Fibroblast of skin of abdomen (primary cell): ENCODE results near the gene PLEKHM1.

Experiments used
- DNase-seq: peaks from one replicate; pipeline ENCODE4 v3.0.0-alpha.2; 2013

PLEKHM1 gene

DNA sequence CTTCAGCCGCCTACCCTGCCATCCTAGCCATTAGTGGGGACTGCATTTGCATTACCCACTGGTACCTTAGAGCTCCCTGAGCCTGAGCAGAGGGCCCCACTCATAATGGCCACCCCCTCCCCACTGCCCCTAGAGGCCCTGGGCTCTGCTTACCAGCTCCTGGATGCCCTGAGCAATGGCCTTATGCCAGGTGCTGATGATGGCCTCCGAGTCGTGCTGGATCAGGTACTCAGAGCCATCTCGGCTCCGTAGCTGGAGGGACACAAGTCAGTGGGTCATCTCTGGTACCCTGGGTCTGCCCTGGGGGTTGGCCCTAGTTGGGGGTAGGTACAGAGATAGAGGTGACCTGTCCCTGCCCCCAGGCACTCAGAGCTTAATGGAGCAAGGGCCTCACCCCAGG is 92.7 kb downstream of the PLEKHM1 start:
- no peak for DNase-seq

DNA sequence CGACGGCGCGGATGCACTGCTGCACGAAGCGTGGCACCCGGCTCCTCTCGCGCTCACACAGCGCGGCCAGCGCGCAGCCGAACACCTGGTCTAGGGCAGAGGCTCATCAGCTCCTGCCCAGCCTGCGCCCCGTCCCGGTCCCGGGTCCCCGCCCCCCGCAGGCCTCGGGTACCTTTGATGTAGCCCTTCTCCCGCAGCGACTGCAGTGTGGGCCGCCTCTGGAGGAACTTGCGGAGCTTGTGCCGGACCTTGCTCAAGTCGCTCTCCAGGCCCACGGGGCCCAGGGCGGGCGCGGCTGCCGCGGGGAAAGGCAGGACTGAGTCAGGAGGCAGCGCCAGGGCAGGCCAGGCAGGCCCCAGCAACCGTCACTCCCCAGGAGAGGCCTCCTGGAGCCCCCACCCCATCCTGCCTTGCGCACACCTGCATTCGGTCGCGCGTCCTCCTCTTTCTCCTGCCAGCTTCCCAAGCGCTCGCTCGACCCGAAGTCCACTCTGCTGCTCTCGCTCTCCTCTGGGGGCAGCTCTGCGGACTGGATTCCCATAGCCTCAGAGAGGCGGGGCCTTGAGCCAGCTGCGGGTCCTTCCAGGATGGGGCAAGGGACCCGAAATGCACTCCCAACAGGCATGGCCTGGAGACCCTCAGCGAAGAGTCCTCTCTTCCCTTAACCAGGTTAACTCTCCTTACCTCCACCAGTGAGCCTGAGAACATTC is 93.9 kb downstream of the PLEKHM1 start:
- no peak for DNase-seq

DNA sequence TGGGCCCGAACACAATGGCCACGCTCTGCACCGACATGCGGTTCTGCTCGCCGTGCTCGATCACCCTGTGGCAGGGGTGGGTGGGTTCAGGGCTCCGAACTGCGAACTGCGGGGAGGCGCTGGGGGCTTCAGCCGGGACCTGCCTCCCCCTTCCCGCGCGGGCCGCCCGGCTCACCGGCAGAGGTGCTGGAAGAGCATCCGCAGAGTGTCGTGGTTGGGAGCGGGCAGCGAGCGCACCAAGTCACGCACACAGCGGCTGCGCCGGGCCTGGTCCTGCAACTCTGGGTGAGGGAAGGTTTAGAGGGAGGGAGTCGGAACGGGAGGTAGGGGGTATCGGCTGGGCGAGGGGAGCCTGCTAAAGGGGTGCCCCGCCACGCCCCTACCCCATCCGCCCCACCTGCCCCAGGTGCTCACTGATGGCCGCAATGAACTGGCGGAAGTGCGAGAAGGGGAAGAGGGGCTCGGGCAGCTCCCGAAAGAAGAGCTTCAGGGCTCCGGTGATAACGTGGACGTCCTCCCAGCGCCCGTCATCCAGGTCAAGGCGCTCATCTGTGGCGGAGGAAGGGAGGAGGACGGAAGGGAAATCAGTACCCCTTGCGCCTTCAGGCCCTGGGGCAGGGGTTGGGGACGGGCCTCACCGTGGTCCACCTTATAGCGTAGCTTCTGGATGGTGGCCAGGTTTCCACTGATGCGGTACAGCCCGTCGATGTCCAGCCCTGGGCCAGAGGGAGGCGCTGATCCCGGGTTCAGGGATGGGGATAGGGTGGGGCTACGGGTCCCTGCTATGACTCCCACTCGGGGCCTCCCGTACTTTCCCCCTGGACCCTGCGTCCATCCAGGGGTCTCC is 94.7 kb downstream of the PLEKHM1 start:
- no peak for DNase-seq

DNA sequence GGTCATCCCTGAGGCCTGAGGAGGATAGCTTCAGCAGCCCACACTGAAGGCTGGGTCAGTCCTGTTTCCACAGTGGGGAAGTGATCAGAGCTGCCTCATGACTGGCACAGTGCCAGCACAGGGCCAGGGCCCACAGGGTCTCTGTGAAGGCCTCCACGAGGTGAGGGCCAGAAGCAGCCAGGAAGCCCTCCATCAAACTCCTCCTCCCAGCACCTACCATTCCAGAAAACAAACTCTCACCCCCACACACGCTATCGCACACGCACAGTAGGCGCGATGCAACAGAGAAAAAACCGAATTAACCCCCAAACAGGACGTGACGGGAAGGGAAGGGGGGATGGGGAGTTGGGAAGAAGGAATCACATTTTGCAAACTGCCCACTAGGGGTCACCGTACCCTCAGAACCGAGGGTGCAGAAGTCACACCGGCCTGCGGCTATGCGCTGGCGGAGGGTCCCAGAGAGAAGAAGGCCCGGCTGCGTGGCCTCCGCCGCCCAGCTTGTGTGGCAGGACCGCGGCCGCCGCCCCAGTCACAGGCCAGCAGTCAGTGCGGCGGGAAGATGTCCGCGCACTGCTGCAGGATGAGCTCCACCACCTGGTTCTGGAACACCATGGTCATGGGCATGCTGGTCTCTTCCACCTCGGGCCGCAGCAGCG is 95.5 kb downstream of the PLEKHM1 start:
- peak; percentile 91 for DNase-seq

DNA sequence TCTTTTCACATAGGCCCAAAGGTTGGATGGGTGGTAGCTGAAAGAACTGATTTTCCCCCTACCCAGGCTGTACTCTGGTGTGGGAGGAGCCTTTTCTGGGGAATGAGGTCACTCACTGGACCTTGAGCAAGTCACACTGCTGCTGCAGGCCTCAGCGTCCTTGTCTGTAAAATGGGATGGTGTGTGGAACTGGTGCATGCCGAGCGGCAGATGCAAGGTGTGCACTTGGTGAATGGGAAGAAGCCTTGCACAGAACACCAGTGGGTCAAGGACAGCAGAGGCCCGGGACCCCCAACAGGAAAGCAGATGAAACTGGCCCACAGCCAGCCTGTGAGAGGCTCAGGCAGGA is 96.0 kb downstream of the PLEKHM1 start:
- DNase-seq, result no peak

DNA sequence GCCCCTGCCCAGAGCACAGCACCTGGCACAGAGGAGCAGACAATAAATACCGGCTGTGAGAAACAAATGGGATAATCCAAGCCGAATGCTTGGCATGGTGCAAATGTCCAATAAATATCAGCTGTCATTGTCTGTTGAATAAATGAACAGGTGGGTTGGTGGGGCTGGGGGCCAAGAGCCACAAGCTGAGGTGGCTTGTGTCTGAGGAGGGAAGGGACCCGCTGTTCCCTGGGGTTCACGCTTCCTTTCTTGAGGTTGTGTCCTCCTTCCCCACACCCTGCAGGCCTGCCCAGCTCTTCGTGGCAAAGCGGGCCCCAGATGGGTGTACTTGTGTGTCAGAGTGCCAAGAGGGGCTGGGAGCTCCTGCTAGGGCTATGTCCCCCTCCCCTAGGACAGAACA is 96.4 kb downstream of the PLEKHM1 start:
- no peak for DNase-seq

DNA sequence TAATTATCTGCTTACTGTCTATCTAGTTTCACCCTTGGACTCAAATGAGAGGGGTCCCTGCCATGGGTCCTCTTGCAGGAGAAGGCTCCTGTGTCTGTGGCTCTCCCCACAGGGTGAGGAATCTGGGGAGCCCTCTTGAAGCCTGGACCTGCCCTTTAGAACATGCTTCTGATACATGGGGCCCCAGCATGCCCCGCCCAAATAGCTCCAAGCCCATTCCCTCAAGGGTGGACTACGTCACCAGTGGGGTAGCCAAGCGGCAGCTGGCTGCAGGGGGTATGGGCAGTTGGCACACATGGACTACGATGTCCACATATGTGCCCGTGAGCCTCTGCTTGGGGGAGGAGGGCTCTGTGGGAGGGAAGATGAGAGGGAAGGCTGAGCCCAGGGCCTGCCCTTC is 97.1 kb downstream of the PLEKHM1 start:
- no peak for DNase-seq

DNA sequence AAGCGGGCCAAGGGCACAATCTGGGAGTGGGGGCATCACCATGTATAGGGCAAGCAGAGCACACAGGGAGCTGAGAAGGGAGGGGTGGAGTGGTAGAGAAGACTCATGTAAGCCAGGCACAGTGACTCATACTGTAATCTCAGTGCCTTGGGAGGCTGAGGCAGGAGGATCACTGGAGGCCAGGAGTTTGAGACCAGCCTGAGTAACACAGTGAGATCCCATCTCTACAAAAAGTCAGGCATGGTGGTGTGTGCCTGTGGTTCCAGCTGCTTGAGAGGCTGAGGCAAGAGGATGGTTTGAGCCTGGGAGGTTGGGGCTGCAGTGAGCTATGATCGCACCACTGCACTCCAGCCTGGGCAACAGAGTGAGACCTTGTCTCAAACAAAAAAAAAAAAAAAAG is 98.6 kb downstream of the PLEKHM1 start:
- no peak for DNase-seq

DNA sequence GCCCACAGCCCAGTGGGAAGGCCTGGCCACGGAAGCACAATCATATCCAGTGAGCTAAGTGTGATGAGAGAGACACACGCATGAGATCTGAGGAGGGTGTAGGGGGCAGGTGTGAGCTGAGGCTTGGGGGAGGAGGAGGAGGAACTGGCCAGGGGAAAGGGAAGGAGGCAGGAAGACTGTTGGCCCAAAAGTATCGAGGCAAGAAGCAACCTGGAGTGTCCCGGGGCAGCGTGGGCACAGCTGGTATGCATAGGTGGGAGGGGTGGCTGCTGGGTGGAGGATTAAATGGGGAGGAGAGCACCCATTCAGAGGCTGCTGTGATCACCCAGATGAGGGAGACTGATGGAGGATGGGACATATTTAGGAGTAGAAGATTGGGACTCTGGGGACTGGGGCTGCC is 99.2 kb downstream of the PLEKHM1 start:
- no peak for DNase-seq

DNA sequence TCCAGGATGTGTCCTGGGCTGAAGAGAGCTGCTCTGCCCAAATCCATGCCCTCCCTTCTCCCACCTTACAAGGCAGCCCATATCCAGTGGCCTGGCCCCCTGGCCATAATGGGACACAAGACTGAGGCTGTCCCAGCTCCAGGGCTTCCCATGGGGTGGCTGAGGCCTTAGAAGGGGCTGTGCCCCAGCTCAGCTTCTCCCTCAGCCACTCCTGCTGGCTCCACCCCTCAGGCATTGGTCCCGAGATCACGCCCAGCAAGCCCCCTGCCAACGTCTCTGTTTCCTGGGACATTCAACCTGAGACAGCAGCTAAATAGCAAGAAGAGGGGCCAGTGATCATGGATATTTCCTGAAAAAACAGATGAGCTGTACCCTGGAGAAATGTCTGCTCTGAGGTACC is 101.2 kb downstream of the PLEKHM1 start:
- DNase-seq, result no peak

DNA sequence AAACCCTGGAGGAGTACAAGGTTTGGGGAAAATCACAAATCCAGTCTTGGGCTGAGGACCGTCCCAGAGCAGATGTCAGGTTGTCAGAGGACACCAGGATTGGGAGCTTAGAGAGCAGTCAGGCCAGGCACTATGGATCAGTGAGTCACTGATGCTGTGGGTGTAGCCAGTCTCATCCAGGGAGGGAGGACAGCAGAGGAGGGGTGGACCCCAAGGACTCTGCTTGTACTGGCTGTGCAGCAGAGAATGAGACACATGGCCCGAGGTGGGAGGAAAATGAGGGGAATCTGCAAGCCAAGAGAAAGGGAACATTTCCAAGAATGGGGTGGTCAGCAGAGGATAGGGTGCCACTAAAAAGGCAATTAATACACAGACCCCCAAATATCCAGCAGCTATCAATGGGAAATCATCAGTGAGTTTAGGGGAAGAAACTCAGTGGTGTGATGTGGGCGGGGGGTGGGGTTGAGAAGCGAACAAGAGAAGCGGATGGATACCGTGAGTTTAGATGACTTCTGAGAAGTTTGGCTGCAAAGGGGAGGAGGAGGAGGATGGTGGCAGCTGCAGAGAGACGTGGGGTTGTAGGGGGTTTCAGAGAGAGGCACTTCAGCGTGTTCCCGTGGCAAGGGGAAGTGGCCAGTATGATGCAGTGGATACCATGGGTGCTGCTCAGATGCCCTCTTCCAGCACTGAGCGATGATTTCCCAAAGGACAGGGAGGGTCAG is 101.8 kb downstream of the PLEKHM1 start:
- DNase-seq, result peak; percentile 38

DNA sequence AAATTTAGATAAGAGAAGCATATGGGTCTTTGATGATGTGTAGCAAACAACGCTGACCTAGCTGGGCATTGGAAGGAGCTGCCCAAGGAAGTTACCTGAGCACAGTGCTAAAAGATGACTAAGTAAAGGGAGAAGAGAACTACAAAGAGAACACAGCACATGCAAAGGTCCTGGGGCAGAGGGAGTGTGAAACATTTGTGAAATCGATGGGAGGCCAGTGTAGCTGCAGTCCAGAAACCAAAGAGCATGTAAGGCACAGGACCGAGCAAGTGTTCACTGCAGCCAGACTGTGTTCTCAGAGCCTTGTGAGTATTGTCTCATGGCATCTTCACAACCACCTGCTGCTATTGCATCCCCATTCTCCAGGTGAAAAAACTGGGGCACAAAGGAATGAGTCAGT is 102.8 kb downstream of the PLEKHM1 start:
- no peak for DNase-seq

DNA sequence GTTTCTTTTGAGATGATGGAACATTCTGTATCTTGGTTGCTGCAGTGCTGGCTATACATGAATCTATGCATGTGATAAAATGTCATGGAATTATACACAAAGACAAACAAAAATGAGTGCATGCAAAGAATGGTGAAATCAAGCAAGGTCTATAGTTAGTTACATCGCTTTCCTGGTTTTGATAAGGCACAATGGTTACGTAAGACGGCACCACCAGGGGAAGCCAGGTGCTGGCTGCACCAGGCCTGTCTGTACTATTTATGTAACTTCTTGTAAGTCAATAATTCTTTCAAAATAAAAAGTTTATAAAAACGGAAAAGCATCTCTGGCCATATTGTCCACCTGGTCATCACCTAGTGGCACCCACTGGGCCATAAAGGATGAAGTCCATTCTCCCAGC is 104.3 kb downstream of the PLEKHM1 start:
- DNase-seq, result no peak
